ENCODE results near the gene MAT2B.

GRCh38 chr5:163533223-163533622 is 27.8 kb downstream of the MAT2B start:
- TF ChIP-seq CTCF (IDR thresholded peaks at IDR 0.05) (no peak), POLR2A (IDR thresholded peaks at IDR 0.05) (no peak)

All from heart left ventricle (tissue), 13 donors.